A549 (cell line): ENCODE measurements around the gene ACVR1B. TPM values are rescaled to one million over a fixed set of nuclear protein-coding genes. Genes with fewer than 3 reads are reported as not detected.

Source experiments
- ATAC-seq, 2 experiments: fragments of 200-7000 bp in 1 of 2; fragments of >200 bp in 1 of 2; cut with Nextera tagmentation in 1 of 2; cut with Tn5 transposase in 1 of 2; 3 replicates each; pipeline versions ENCODE4 v1.8.0 to v1.9.1; 2018 to 2020; ENCODE audit warnings: mild to moderate bottlenecking in 1 of 2, moderate library complexity in 1 of 2
- CTCF ChIA-PET: fragments of 300-600 bp; sonication (Branson Sonifier 250); formaldehyde crosslinking; extraction: SDS; loops from one replicate; lab custom pipeline; 2021; ENCODE audit warnings: antibody characterized with exemption, inconsistent platforms; lab: Yijun Ruan, JAX
- POLR2A ChIA-PET: fragments of 350-600 bp; formaldehyde crosslinking; extraction: SDS; loops from one replicate; lab custom pipeline; 2021; ENCODE audit warnings: antibody characterized with exemption, inconsistent platforms; lab: Yijun Ruan, JAX
- DNase-seq, 2 experiments: peaks; one replicate each; pipeline versions ENCODE4 v3.0.0 to v3.0.0-alpha.2; 2011 to 2016; ENCODE audit warnings: low read depth in 1 of 2, low spot score in 1 of 2
- FAIRE-seq: peaks from 2 replicates; lab custom pipeline; 2011; peaks lifted over from hg19 to GRCh38; lab: Jason Lieb, UNC
- H3K27ac ChIP-seq, 2 experiments: fragments of >200 bp; sonication (Bioruptor Twin); formaldehyde crosslinking; 3 replicates each; pipeline ENCODE4 v1.5.1; 2016 to 2017
- H3K4me1 ChIP-seq: fragments of >200 bp; sonication (Bioruptor Twin); formaldehyde crosslinking; 3 replicates; pipeline ENCODE4 v1.6.1; 2016
- H3K4me2 ChIP-seq: fragments of >200 bp; sonication (Bioruptor Twin); formaldehyde crosslinking; 3 replicates; pipeline ENCODE4 v1.6.1; 2016
- H3K4me3 ChIP-seq: fragments of >200 bp; sonication (Bioruptor Twin); formaldehyde crosslinking; 3 replicates; pipeline ENCODE4 v1.5.1; 2016
- H3K9me3 ChIP-seq: fragments of >200 bp; sonication (Bioruptor Twin); formaldehyde crosslinking; 3 replicates; pipeline ENCODE4 v1.6.1; 2016
- BHLHE40 ChIP-seq: IDR thresholded peaks from 2 replicates; pipeline ENCODE4 v1.6.1; 2012; ENCODE audit warnings: low read depth, low read length, inconsistent platforms
- CBX2 ChIP-seq: fragments of 200-600 bp; sonication (generic); IDR thresholded peaks from 2 replicates; pipeline ENCODE4 v1.6.1; 2016; ENCODE audit warnings: low read depth, mild to moderate bottlenecking, borderline replicate concordance
- CBX8 ChIP-seq: fragments of 200-600 bp; sonication (generic); IDR thresholded peaks from 2 replicates; pipeline ENCODE4 v1.6.1; 2016
- CHD2 ChIP-seq: fragments of 150-350 bp; IDR thresholded peaks from 2 replicates; pipeline ENCODE4 v1.6.1; 2014; ENCODE audit warnings: low read length; ENCODE audit not compliant: partially characterized antibody
- CHD4 ChIP-seq: fragments of 200-600 bp; sonication (generic); IDR thresholded peaks from 2 replicates; pipeline ENCODE4 v1.6.1; 2016; ENCODE audit warnings: antibody characterized with exemption, mild to moderate bottlenecking, borderline replicate concordance
- EHMT2 ChIP-seq: fragments of 200-600 bp; sonication (generic); IDR thresholded peaks from 2 replicates; pipeline ENCODE4 v1.6.1; 2016; ENCODE audit warnings: antibody characterized with exemption, low read depth, mild to moderate bottlenecking, moderate library complexity
- HDAC2 ChIP-seq: fragments of 200-600 bp; sonication (generic); IDR thresholded peaks from 2 replicates; pipeline ENCODE4 v1.6.1; 2016
- HOXA7 ChIP-seq: fragments of 250-450 bp; sonication (Bioruptor Pico); IDR thresholded peaks from 2 replicates; pipeline ENCODE4 v1.5.0; 2020; ENCODE audit warnings: mild to moderate bottlenecking, moderate library complexity
- HOXB13 ChIP-seq: fragments of 250-450 bp; sonication (Bioruptor Pico); IDR thresholded peaks from 2 replicates; pipeline ENCODE4 v1.5.0; 2020; ENCODE audit warnings: low read depth, mild to moderate bottlenecking, moderate library complexity
- JUN ChIP-seq, 2 experiments: fragments of >200 bp; sonication (Bioruptor Twin); formaldehyde crosslinking; IDR thresholded peaks; 2 replicates in 1 of 2; 3 replicates in 1 of 2; pipeline ENCODE4 v1.6.1; 2016 to 2017
- KDM1A ChIP-seq: fragments of 200-600 bp; sonication (generic); IDR thresholded peaks from 2 replicates; pipeline ENCODE4 v1.6.1; 2016; ENCODE audit warnings: low read depth, mild to moderate bottlenecking
- KDM5A ChIP-seq: fragments of 200-600 bp; sonication (generic); IDR thresholded peaks from 2 replicates; pipeline ENCODE4 v1.6.1; 2016; ENCODE audit warnings: antibody characterized with exemption, mild to moderate bottlenecking
- MAFK ChIP-seq: fragments of 450-650 bp; IDR thresholded peaks from 2 replicates; pipeline ENCODE4 v1.6.1; 2014; ENCODE audit not compliant: partially characterized antibody
- MAZ ChIP-seq: fragments of 150-350 bp; IDR thresholded peaks from 2 replicates; pipeline ENCODE4 v1.6.1; 2014; ENCODE audit warnings: antibody characterized with exemption, low read depth, low read length, borderline replicate concordance
- NPAS2 ChIP-seq: fragments of 250-450 bp; sonication (Bioruptor Pico); IDR thresholded peaks from 2 replicates; pipeline ENCODE4 v1.8.0; 2022; ENCODE audit warnings: mild to moderate bottlenecking, moderate library complexity, borderline replicate concordance
- POLR2AphosphoS2 ChIP-seq: conservative IDR thresholded peaks from 2 replicates; pipeline ENCODE4 v1.6.1; 2012; ENCODE audit warnings: low read length, improper control_type of control experiment, inconsistent platforms
- RAD21 ChIP-seq, 2 experiments: fragments of >200 bp in 1 of 2; sonication (Bioruptor Twin) in 1 of 2; formaldehyde crosslinking in 1 of 2; IDR thresholded peaks in 1 of 2; conservative IDR thresholded peaks in 1 of 2; 2 replicates in 1 of 2; 3 replicates in 1 of 2; pipeline ENCODE4 v1.6.1; 2012 to 2018; ENCODE audit warnings: inconsistent platforms in 1 of 2
- RARB ChIP-seq: fragments of 250-450 bp; sonication (Bioruptor Pico); IDR thresholded peaks from 2 replicates; pipeline ENCODE4 v1.8.0; 2021; ENCODE audit warnings: mild to moderate bottlenecking, moderate library complexity
- RFX5 ChIP-seq: fragments of 450-650 bp; IDR thresholded peaks from 2 replicates; pipeline ENCODE4 v1.7.1; 2014; ENCODE audit warnings: antibody characterized with exemption, mild to moderate bottlenecking, moderate library complexity
- RNF2 ChIP-seq: fragments of 200-600 bp; sonication (generic); IDR thresholded peaks from 2 replicates; pipeline ENCODE4 v1.6.1; 2016; ENCODE audit warnings: low read depth, mild to moderate bottlenecking, antibody characterized with exemption, moderate library complexity, borderline replicate concordance
- TFCP2L1 ChIP-seq: fragments of 250-450 bp; sonication (Bioruptor Pico); IDR thresholded peaks from 2 replicates; pipeline ENCODE4 v1.5.0; 2021; ENCODE audit warnings: mild to moderate bottlenecking
- TP53 ChIP-seq: fragments of 250-450 bp; sonication (Bioruptor Pico); IDR thresholded peaks from 2 replicates; pipeline ENCODE4 v1.5.0; 2021; ENCODE audit warnings: mild to moderate bottlenecking, moderate library complexity
- ZC3H11A ChIP-seq: fragments of 450-650 bp; IDR thresholded peaks from 2 replicates; pipeline ENCODE4 v1.6.1; 2014; ENCODE audit warnings: antibody characterized with exemption, mild to moderate bottlenecking
- ZFP36 ChIP-seq: fragments of 450-650 bp; IDR thresholded peaks from 2 replicates; pipeline ENCODE4 v1.6.1; 2014; ENCODE audit warnings: borderline replicate concordance; ENCODE audit not compliant: partially characterized antibody
- ZNF302 ChIP-seq: fragments of 250-450 bp; sonication (Bioruptor Pico); IDR thresholded peaks from 2 replicates; pipeline ENCODE4 v1.9.0; 2021; ENCODE audit warnings: inconsistent platforms, mild to moderate bottlenecking, moderate library complexity
- ZSCAN20 ChIP-seq: fragments of 250-450 bp; sonication (Bioruptor Pico); IDR thresholded peaks from 2 replicates; pipeline ENCODE4 v1.8.0; 2022; ENCODE audit warnings: mild to moderate bottlenecking, moderate library complexity
- WGBS: methylation state at CpG from one replicate; pipeline ENCODE4 v1.1.6; 2017; ENCODE audit errors: missing lambda C conversion rate; 5-methylcytosine and 5-hydroxymethylcytosine counted together
- polyA plus RNA-seq, 4 experiments: library from polyadenylated mRNA; depleted of rRNA in 3 of 4; stranded (reverse); fragments of >200 nt; fragmentation: RNase III in 1 of 4; extraction: RNeasy Plus Mini Kit Qiagen cat#74134 plus additional on column Dnase treatment in 1 of 4; gene quantifications; 2 replicates in 3 of 4; 3 replicates in 1 of 4; pipeline ENCODE4 v1.2.3, GENCODE V29; 2011 to 2017
- TF ChIP-seq, protein P1 (sequence below): fragments of 150-350 bp; IDR thresholded peaks from 2 replicates; pipeline ENCODE4 v1.6.1; 2014; ENCODE audit warnings: low read depth, mild to moderate bottlenecking, low read length
- TF ChIP-seq, protein P2 (sequence below): fragments of >200 bp; sonication (Bioruptor Twin); formaldehyde crosslinking; IDR thresholded peaks from 2 replicates; pipeline ENCODE4 v1.6.1; 2016
- TF ChIP-seq, protein P3 (sequence below): IDR thresholded peaks from 2 replicates; pipeline ENCODE4 v1.6.1; 2012
- TF ChIP-seq, protein P4 (sequence below): fragments of >200 bp; sonication (Bioruptor Twin); formaldehyde crosslinking; IDR thresholded peaks from 3 replicates; pipeline ENCODE4 v1.5.1; 2016

The ACVR1B gene
- polyA plus RNA-seq, 2 of the 4 experiments (the other 2 are of a cell fraction) = 15.2 to 18.4 TPM

DNA sequence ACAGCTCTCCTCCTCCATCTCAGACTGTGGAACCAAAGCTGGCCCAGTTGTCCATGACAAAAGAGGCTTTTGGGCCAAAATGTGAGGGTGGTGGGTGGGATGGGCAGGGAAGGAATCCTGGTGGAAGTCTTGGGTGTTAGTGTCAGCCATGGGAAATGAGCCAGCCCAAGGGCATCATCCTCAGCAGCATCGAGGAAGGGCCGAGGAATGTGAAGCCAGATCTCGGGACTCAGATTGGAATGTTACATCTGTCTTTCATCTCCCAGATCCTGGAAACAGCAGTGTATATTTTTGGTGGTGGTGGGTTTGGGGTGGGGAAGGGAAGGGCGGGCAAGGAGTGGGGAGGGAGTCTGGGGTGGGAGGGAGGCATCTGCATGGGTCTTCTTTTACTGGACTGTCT, 43.5 kb downstream of the ACVR1B start (continued):
- TF ChIP-seq, protein P1, sequence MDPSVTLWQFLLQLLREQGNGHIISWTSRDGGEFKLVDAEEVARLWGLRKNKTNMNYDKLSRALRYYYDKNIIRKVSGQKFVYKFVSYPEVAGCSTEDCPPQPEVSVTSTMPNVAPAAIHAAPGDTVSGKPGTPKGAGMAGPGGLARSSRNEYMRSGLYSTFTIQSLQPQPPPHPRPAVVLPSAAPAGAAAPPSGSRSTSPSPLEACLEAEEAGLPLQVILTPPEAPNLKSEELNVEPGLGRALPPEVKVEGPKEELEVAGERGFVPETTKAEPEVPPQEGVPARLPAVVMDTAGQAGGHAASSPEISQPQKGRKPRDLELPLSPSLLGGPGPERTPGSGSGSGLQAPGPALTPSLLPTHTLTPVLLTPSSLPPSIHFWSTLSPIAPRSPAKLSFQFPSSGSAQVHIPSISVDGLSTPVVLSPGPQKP = no peak
- no peak for TF ChIP-seq HOXA7 (CRISPR knock-in tag)

DNA sequence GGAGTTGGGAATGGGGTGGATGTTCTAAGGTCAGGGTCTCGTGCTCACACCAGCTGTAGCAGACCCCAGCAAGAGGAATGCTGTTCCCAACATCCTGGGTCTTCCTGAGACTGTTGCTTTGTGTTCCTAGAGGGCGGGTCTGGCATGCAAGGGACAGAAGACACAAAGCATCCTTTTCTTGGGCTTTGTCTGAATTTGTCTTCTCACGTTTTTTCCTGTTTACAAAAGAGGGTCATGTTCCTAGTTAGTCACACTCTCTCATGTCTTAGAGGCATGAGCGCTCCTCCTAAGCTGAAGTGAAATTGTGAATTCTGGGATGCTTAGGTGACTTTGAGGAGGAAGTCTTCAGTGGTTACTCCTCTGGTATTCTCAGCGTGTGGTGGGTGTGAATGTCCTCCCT, 45.6 kb downstream of the ACVR1B start:
- Histone ChIP-seq H3K4me2 (no peak overlapping the region), H3K27ac (no peak overlapping the region), H3K4me3 (no peak overlapping the region)
- WGBS = 73% methylated on average over 5 of the region's 5 CpGs
- TF ChIP-seq, protein P2, sequence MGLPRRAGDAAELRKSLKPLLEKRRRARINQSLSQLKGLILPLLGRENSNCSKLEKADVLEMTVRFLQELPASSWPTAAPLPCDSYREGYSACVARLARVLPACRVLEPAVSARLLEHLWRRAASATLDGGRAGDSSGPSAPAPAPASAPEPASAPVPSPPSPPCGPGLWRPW = no peak
- TF ChIP-seq ZFP36 (no peak), KDM5A (no peak), HOXB13 (CRISPR knock-in tag) (no peak), HOXA7 (CRISPR knock-in tag) (no peak), RARB (CRISPR knock-in tag) (no peak), TFCP2L1 (no peak), EHMT2 (no peak), HDAC2 (no peak), JUN (IDR thresholded peaks at IDR 0.05) (no peak), RFX5 (no peak), CHD2 (no peak)
- TF ChIP-seq, all 56 proteins: peak for 0
- H3K9me3 ChIP-seq = no peaks in the 10 kb centered on the region
- FAIRE-seq = no peak
- H3K4me1 ChIP-seq = peaks cover 4% of the 10 kb centered on the region; the same call in 2 of the 3 replicates
- no peak for DNase-seq
- POLR2A ChIA-PET = no interaction called here
- ATAC-seq = no peak
- CTCF ChIA-PET = interaction anchor here (0.6 to 34.6 kb wide), 6 partner anchors 16 to 124 kb away, joined by 3 to 1544 read pairs (median 5); partner anchors contain the start of gene TAMALIN

DNA sequence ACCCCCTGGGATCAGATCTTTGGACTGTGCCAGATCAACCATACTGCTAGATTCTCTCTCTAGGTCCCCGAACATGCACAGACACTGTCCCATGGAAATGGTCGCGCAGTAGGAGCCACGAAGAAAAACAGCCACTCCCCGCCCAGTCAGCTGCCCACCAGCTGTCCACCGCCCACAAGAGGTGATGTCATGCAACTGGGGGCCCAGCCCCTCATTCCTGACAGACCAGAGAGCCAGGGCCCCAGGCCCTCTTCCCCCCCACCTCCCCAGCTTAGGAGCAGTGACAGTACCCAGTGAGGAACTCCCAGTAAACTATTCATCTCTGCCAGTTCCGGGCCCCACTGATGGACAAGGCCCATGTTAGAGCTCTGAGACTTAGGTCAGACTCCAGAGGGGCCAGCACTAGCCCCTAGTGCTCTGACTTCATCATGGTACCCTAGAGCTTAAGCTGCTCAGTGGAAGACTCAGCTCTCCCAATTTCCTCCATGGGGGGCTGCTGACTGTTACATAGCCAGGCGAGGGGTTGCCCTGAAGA, 51.6 kb downstream of the ACVR1B start:
- Histone ChIP-seq H3K27ac (no peak overlapping the region), H3K4me2 (no peak overlapping the region), H3K9me3 (no peaks in the 10 kb centered on the region), H3K4me1 (0 out of 3 replicates have a peak, but pooled peaks cover 3% of the 10 kb centered on the region), H3K4me3 (no peak overlapping the region)
- ChIA-PET POLR2A (interaction anchor here (1.4 to 1.5 kb wide), 2 partner anchors 17 to 48 kb away, joined by 3 to 5 read pairs; partner anchors contain the start of gene NR4A1), CTCF (interaction anchor here (0.9 to 36.7 kb wide), 20 partner anchors 6 to 877 kb away, joined by 3 to 1544 read pairs (median 6); partner anchors contain the start of genes ATG101 and TAMALIN)
- DNase-seq (no peak), FAIRE-seq (no peak), ATAC-seq (no peak)
- TF ChIP-seq RAD21 (conservative IDR thresholded peaks at IDR 0.05 in 1 of 2, IDR thresholded peaks at IDR 0.05 in 1 of 2) (no peak), CBX8 (no peak), CBX2 (no peak), MAZ (no peak), NPAS2 (CRISPR knock-in tag) (no peak), ZC3H11A (no peak), TP53 (CRISPR knock-in tag) (no peak), ZSCAN20 (no peak), CHD4 (no peak), POLR2AphosphoS2 (no peak), MAFK (no peak), BHLHE40 (no peak), RNF2 (no peak), KDM1A (no peak), RARB (CRISPR knock-in tag) (no peak), ZNF302 (no peak)
- TF ChIP-seq, protein P3, sequence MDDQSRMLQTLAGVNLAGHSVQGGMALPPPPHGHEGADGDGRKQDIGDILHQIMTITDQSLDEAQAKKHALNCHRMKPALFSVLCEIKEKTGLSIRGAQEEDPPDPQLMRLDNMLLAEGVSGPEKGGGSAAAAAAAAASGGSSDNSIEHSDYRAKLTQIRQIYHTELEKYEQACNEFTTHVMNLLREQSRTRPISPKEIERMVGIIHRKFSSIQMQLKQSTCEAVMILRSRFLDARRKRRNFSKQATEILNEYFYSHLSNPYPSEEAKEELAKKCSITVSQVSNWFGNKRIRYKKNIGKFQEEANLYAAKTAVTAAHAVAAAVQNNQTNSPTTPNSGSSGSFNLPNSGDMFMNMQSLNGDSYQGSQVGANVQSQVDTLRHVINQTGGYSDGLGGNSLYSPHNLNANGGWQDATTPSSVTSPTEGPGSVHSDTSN = no peak
- TF ChIP-seq, protein P4, sequence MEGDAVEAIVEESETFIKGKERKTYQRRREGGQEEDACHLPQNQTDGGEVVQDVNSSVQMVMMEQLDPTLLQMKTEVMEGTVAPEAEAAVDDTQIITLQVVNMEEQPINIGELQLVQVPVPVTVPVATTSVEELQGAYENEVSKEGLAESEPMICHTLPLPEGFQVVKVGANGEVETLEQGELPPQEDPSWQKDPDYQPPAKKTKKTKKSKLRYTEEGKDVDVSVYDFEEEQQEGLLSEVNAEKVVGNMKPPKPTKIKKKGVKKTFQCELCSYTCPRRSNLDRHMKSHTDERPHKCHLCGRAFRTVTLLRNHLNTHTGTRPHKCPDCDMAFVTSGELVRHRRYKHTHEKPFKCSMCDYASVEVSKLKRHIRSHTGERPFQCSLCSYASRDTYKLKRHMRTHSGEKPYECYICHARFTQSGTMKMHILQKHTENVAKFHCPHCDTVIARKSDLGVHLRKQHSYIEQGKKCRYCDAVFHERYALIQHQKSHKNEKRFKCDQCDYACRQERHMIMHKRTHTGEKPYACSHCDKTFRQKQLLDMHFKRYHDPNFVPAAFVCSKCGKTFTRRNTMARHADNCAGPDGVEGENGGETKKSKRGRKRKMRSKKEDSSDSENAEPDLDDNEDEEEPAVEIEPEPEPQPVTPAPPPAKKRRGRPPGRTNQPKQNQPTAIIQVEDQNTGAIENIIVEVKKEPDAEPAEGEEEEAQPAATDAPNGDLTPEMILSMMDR = no peak
- WGBS = 83% methylated on average over 7 of the region's 8 CpGs
